Measurements from ENCODE around the gene DAB2IP.
A peak's percentile ranks its signal among the peaks of the same experiment; 100 is the strongest.

The DAB2IP gene

GRCh38 chr9:121748074-121748473 is 96.6 kb downstream of the DAB2IP start:
- H3K9me2 ChIP-seq (ENCODE audit: low read depth, low read length), result no peaks in the 10 kb centered on the region
- TF ChIP-seq EZH2 (IDR thresholded peaks at IDR 0.05; ENCODE audit: borderline replicate concordance, low read length), result no peak
- no peak for TF ChIP-seq CTCF (IDR thresholded peaks at IDR 0.05; ENCODE audit: low read length)
- H3K9me3 ChIP-seq (ENCODE audit: low read length), result no peaks in the 10 kb centered on the region
- no peaks in the 10 kb centered on the region for H3K27me3 ChIP-seq (ENCODE audit: insufficient read depth, low read length)
- H4K20me1 ChIP-seq (ENCODE audit: insufficient read depth, low read length), result no peaks in the 10 kb centered on the region
- peak overlapping the region; percentile 93 for H3K27ac ChIP-seq (ENCODE audit: low read depth, low read length, poor library complexity, severe bottlenecking)
- peak overlapping the region; percentile 31 for H3K4me2 ChIP-seq (ENCODE audit: low read length)
- peak overlapping the region; percentile 5 for H3K4me3 ChIP-seq (ENCODE audit: low read depth, low read length, poor library complexity, severe bottlenecking)
- H3F3A ChIP-seq (ENCODE audit: insufficient read depth, low read length), result no peaks in the 10 kb centered on the region
- peak overlapping the region; percentile 6; the same call in 1 of the 2 replicates for H3K9ac ChIP-seq (ENCODE audit: low read length)
- no peaks in the 10 kb centered on the region for H3K79me2 ChIP-seq (ENCODE audit: insufficient read depth, low read length)
- no peaks in the 10 kb centered on the region for H3K36me3 ChIP-seq (ENCODE audit: insufficient read depth, low read length)
- no peak overlapping the region for H2AFZ ChIP-seq (ENCODE audit: low read length)
- H3K4me1 ChIP-seq (ENCODE audit: insufficient read depth, low read length, severe bottlenecking), result peaks cover 58% of the 10 kb centered on the region

GRCh38 chr9:121748727-121749423 is 97.4 kb downstream of the DAB2IP start:
- Histone ChIP-seq H2AFZ (ENCODE audit: low read length) (no peak overlapping the region), H3K79me2 (ENCODE audit: insufficient read depth, low read length) (no peaks in the 10 kb centered on the region), H3K27me3 (ENCODE audit: insufficient read depth, low read length) (no peaks in the 10 kb centered on the region), H4K20me1 (ENCODE audit: insufficient read depth, low read length) (no peaks in the 10 kb centered on the region), H3K27ac (ENCODE audit: low read depth, low read length, poor library complexity, severe bottlenecking) (peak overlapping the region; percentile 93), H3K9ac (ENCODE audit: low read length) (no peak overlapping the region; the same call in 1 of the 2 replicates), H3K36me3 (ENCODE audit: insufficient read depth, low read length) (no peaks in the 10 kb centered on the region), H3K4me3 (ENCODE audit: low read depth, low read length, poor library complexity, severe bottlenecking) (no peak overlapping the region), H3K4me1 (ENCODE audit: insufficient read depth, low read length, severe bottlenecking) (peaks cover 50% of the 10 kb centered on the region), H3K9me3 (ENCODE audit: low read length) (no peaks in the 10 kb centered on the region), H3K4me2 (ENCODE audit: low read length) (peak overlapping the region; percentile 31; the same call in 1 of the 2 replicates), H3K9me2 (ENCODE audit: low read depth, low read length) (no peaks in the 10 kb centered on the region), H3F3A (ENCODE audit: insufficient read depth, low read length) (no peaks in the 10 kb centered on the region)
- TF ChIP-seq EZH2 (IDR thresholded peaks at IDR 0.05; ENCODE audit: borderline replicate concordance, low read length), result no peak
- TF ChIP-seq CTCF (IDR thresholded peaks at IDR 0.05; ENCODE audit: low read length), result no peak

GRCh38 chr9:121749614-121750013 is 98.2 kb downstream of the DAB2IP start:
- Histone ChIP-seq H3K27me3 (ENCODE audit: insufficient read depth, low read length) (no peaks in the 10 kb centered on the region), H3K36me3 (ENCODE audit: insufficient read depth, low read length) (no peaks in the 10 kb centered on the region), H3K9me2 (ENCODE audit: low read depth, low read length) (no peaks in the 10 kb centered on the region), H3K9me3 (ENCODE audit: low read length) (no peaks in the 10 kb centered on the region), H3K9ac (ENCODE audit: low read length) (no peak overlapping the region), H3K79me2 (ENCODE audit: insufficient read depth, low read length) (no peaks in the 10 kb centered on the region), H3K4me3 (ENCODE audit: low read depth, low read length, poor library complexity, severe bottlenecking) (no peak overlapping the region), H3F3A (ENCODE audit: insufficient read depth, low read length) (no peaks in the 10 kb centered on the region), H3K27ac (ENCODE audit: low read depth, low read length, poor library complexity, severe bottlenecking) (no peak overlapping the region), H3K4me1 (ENCODE audit: insufficient read depth, low read length, severe bottlenecking) (peaks cover 43% of the 10 kb centered on the region), H3K4me2 (ENCODE audit: low read length) (no peak overlapping the region), H2AFZ (ENCODE audit: low read length) (no peak overlapping the region), H4K20me1 (ENCODE audit: insufficient read depth, low read length) (no peaks in the 10 kb centered on the region)
- TF ChIP-seq EZH2 (IDR thresholded peaks at IDR 0.05; ENCODE audit: borderline replicate concordance, low read length), result no peak

GRCh38 chr9:121750259-121750714 is 98.9 kb downstream of the DAB2IP start:
- no peak overlapping the region for H3K4me3 ChIP-seq (ENCODE audit: low read depth, low read length, poor library complexity, severe bottlenecking)
- H3K79me2 ChIP-seq (ENCODE audit: insufficient read depth, low read length), result no peaks in the 10 kb centered on the region
- H4K20me1 ChIP-seq (ENCODE audit: insufficient read depth, low read length), result no peaks in the 10 kb centered on the region
- H3K9me3 ChIP-seq (ENCODE audit: low read length), result no peaks in the 10 kb centered on the region
- H3K36me3 ChIP-seq (ENCODE audit: insufficient read depth, low read length), result no peaks in the 10 kb centered on the region
- H3K9me2 ChIP-seq (ENCODE audit: low read depth, low read length), result no peaks in the 10 kb centered on the region
- TF ChIP-seq EZH2 (IDR thresholded peaks at IDR 0.05; ENCODE audit: borderline replicate concordance, low read length) (no peak), CTCF (IDR thresholded peaks at IDR 0.05; ENCODE audit: low read length) (no peak)
- no peak overlapping the region for H3K27ac ChIP-seq (ENCODE audit: low read depth, low read length, poor library complexity, severe bottlenecking)
- no peak overlapping the region for H3K4me2 ChIP-seq (ENCODE audit: low read length)
- H2AFZ ChIP-seq (ENCODE audit: low read length), result no peak overlapping the region
- H3F3A ChIP-seq (ENCODE audit: insufficient read depth, low read length), result no peaks in the 10 kb centered on the region
- no peak overlapping the region for H3K9ac ChIP-seq (ENCODE audit: low read length)
- peaks cover 36% of the 10 kb centered on the region for H3K4me1 ChIP-seq (ENCODE audit: insufficient read depth, low read length, severe bottlenecking)
- no peaks in the 10 kb centered on the region for H3K27me3 ChIP-seq (ENCODE audit: insufficient read depth, low read length)

Data from OCI-LY1 (cell line).